GM12873 (cell line): Measurements from ENCODE around the gene SEMA4C.

Experiments used
- TF ChIP-seq, protein P1 (sequence below): IDR thresholded peaks from 2 replicates; pipeline ENCODE4 v1.5.1; 2012; ENCODE audit warnings: low read depth, mild to moderate bottlenecking, moderate library complexity, low read length, control low read depth; ENCODE audit not compliant: insufficient read depth; ENCODE audit errors: missing control alignments

SEMA4C gene

GRCh38 chr2:96830044-96830562, 39.8 kb downstream of the SEMA4C start:
- TF ChIP-seq, protein P1, sequence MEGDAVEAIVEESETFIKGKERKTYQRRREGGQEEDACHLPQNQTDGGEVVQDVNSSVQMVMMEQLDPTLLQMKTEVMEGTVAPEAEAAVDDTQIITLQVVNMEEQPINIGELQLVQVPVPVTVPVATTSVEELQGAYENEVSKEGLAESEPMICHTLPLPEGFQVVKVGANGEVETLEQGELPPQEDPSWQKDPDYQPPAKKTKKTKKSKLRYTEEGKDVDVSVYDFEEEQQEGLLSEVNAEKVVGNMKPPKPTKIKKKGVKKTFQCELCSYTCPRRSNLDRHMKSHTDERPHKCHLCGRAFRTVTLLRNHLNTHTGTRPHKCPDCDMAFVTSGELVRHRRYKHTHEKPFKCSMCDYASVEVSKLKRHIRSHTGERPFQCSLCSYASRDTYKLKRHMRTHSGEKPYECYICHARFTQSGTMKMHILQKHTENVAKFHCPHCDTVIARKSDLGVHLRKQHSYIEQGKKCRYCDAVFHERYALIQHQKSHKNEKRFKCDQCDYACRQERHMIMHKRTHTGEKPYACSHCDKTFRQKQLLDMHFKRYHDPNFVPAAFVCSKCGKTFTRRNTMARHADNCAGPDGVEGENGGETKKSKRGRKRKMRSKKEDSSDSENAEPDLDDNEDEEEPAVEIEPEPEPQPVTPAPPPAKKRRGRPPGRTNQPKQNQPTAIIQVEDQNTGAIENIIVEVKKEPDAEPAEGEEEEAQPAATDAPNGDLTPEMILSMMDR: no peak

DNA sequence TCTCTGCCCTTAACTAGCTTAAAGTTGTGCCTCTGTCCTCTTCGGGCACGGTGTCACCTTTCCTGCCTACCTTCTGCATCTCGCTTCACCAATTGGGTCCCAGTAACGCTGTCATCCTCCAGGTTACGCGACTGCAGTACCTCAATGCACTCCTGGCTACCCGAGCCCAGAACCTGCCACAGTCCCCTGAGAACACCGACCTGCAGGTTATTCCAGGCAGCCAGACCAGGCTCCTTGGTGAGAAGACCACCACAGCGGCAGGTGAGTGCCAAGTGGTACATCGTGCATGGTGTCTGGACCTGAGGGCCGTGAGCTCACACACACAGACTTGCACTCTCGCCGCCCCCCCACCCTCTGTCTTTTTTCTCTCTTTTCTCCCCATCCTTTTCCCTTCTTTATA, 41.0 kb downstream of the SEMA4C start:
- TF ChIP-seq, protein P1: no peak

GRCh38 chr2:96828436-96828835, 41.4 kb downstream of the SEMA4C start:
- TF ChIP-seq, protein P1: no peak

DNA sequence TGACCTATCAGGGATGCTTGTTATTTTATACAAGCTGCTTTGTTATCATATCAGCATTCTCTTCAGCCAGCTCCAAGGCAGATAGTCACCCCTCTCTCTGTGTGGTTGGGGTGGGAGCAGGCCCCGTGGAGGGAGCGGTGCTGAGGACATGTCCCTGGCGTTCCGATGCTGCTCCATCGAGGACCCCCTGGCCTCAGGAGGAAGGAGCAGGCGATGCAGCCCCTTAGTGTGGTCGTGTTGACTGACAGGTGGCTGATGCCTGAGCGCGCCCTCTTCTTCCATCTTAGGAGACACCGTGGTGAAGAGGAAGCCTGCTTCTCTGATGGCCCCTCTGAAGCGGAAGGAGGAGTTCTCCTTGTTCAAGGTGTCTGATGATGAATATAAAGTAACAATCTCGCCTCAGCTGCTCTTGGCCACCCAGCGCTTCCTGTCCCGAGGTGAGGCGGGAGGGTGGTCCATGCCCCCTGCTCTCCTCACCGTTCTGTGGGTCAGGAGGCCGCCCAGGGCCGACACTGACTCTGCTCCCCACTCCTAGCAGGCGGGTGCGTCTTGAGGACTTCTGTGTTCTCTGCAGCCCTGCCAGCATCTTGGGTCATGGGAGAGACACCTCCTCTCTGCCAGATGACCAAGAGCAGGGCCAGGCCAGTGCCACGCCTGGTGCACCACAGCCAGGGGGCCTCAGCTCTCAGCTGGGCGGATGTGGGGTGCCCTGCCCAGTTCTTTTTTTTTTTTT, 43.2 kb downstream of the SEMA4C start:
- TF ChIP-seq, protein P1: no peak

- TF ChIP-seq, protein P1: no peak
These were observed 44.8 kb downstream of the SEMA4C start for GRCh38 chr2:96825057-96825456.

GRCh38 chr2:96824079-96824870, 45.6 kb downstream of the SEMA4C start:
- TF ChIP-seq, protein P1: no peak

DNA sequence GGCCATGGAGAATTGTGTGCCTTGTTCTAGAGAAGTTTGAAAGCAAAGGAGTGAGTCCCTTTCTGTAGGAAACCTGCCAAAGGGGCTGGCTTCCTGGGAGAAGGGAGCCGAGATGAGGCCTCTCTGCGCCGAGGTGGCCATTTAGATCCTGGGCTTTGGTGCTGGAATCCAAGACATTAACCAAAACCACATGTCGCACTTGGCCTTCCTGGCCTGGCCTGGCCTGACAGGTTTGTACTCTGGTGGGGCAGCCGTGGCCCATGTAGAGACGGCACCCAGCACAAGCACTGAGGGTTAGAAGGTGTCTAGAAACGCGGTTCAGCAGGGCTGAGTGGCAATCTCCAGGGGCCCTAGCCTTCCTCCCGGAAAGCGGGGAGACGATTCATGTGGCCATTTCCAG, 46.7 kb downstream of the SEMA4C start:
- TF ChIP-seq, protein P1: no peak
